ENCODE results near the gene ACTL10. TPM values are rescaled to one million over a fixed set of nuclear protein-coding genes. Genes with fewer than 3 reads are reported as not detected.

ACTL10 gene
- polyA plus RNA-seq, 1 experiment: 0.67 TPM

GRCh38 chr20:33649201-33649681, 17.5 kb upstream of the ACTL10 start:
- H3K36me3 ChIP-seq (ENCODE audit: control insufficient read depth, insufficient read depth, low read length): peaks cover 6% of the 10 kb centered on the region
- no peak for TF ChIP-seq CTCF (IDR thresholded peaks at IDR 0.05; ENCODE audit: insufficient read depth, low read depth, low read length)
- ChIA-PET POLR2A (no interaction called here), CTCF (interaction anchor here (0.5 to 1.2 kb wide), 3 partner anchors 195 to 503 kb away, joined by 3 read pairs; no protein-coding TSS in a partner anchor)
- H3K27me3 ChIP-seq (ENCODE audit: control insufficient read depth, insufficient read depth, low read length): no peaks in the 10 kb centered on the region
- DNase-seq (ENCODE audit: low read depth): no peak
- H3K4me3 ChIP-seq (ENCODE audit: low read depth, low read length): no peak overlapping the region

GRCh38 chr20:33650111-33650752, 16.5 kb upstream of the ACTL10 start:
- no peak for TF ChIP-seq CTCF (IDR thresholded peaks at IDR 0.05; ENCODE audit: insufficient read depth, low read depth, low read length)
- H3K27me3 ChIP-seq (ENCODE audit: control insufficient read depth, insufficient read depth, low read length): no peaks in the 10 kb centered on the region
- peaks cover 1% of the 10 kb centered on the region; the same call in 1 of the 2 replicates for H3K36me3 ChIP-seq (ENCODE audit: control insufficient read depth, insufficient read depth, low read length)
- ChIA-PET CTCF (interaction anchor here (1.2 kb wide), 1 partner anchor 196 kb away, joined by 3 read pairs; no protein-coding TSS in a partner anchor), POLR2A (no interaction called here)
- DNase-seq (ENCODE audit: low read depth): no peak
- no peak overlapping the region for H3K4me3 ChIP-seq (ENCODE audit: low read depth, low read length)

- H3K4me3 ChIP-seq (ENCODE audit: low read depth, low read length): no peak overlapping the region
- H3K27me3 ChIP-seq (ENCODE audit: control insufficient read depth, insufficient read depth, low read length): no peaks in the 10 kb centered on the region
- no peak for DNase-seq (ENCODE audit: low read depth)
- TF ChIP-seq CTCF (IDR thresholded peaks at IDR 0.05; ENCODE audit: insufficient read depth, low read depth, low read length): no peak
- ChIA-PET POLR2A (no interaction called here), CTCF (interaction anchor here (0.9 to 1.3 kb wide), 4 partner anchors 10 to 193 kb away, joined by 3 to 5 read pairs (median 4); no protein-coding TSS in a partner anchor)
- no peaks in the 10 kb centered on the region for H3K36me3 ChIP-seq (ENCODE audit: control insufficient read depth, insufficient read depth, low read length)
These were observed 15.8 kb upstream of the ACTL10 start for GRCh38 chr20:33650753-33651561.

- ChIA-PET POLR2A (no interaction called here), CTCF (interaction anchor here (0.9 to 1.3 kb wide), 6 partner anchors 10 to 198 kb away, joined by 3 to 6 read pairs (median 4); no protein-coding TSS in a partner anchor)
- no peak for DNase-seq (ENCODE audit: low read depth)
These were observed 15.1 kb upstream of the ACTL10 start for GRCh38 chr20:33651562-33652048.

More at GRCh38 chr20:33651562-33652048, 15.1 kb upstream of the ACTL10 start:
- no peaks in the 10 kb centered on the region for H3K27me3 ChIP-seq (ENCODE audit: control insufficient read depth, insufficient read depth, low read length)
- no peaks in the 10 kb centered on the region for H3K36me3 ChIP-seq (ENCODE audit: control insufficient read depth, insufficient read depth, low read length)
- TF ChIP-seq CTCF (IDR thresholded peaks at IDR 0.05; ENCODE audit: insufficient read depth, low read depth, low read length): no peak
- no peak overlapping the region for H3K4me3 ChIP-seq (ENCODE audit: low read depth, low read length)
